Adrenal gland (tissue), 5 donors: Measurements from ENCODE around the gene SELP.

Source experiments
- CTCF ChIP-seq, 6 experiments: fragments of 450-650 bp in 4 of 6; fragments of 200-600 bp in 2 of 6; sonication (generic) in 1 of 6; IDR thresholded peaks; 1 replicate in 5 of 6; 2 replicates in 1 of 6; pipeline versions ENCODE4 v1.5.1 to v1.8.0; 2016 to 2021; ENCODE audit warnings: antibody characterized with exemption in 6 of 6, mild to moderate bottlenecking in 2 of 6, moderate library complexity in 1 of 6
- POLR2A ChIP-seq, 2 donors: fragments of 450-650 bp; IDR thresholded peaks; one replicate each; pipeline ENCODE4 v1.6.1; 2017; ENCODE audit warnings: antibody characterized with exemption in 2 of 2, mild to moderate bottlenecking in 2 of 2, moderate library complexity in 1 of 2
- donor health status: DM: no; HTN: no; CAD: no.

- TF ChIP-seq CTCF (IDR thresholded peaks at IDR 0.05) (no peak), POLR2A (IDR thresholded peaks at IDR 0.05) (no peak)
Measured at GRCh38 chr1:169648187-169648586, 18.3 kb upstream of the SELP start.
